Measurements from ENCODE around the gene TMEM54. TPM values are rescaled to one million over a fixed set of nuclear protein-coding genes. Genes with fewer than 3 reads are reported as not detected.

The TMEM54 gene
- total RNA-seq, 1 experiment from 2014 or later, result 102 TPM

GRCh38 chr1:32934535-32934934, 33.3 kb upstream of the TMEM54 start:
- no peak for DNase-seq
- intact Hi-C loops (cut with micrococcal nuclease; ENCODE audit: unreplicated experiment), result loop anchor here (1.0 to 5.0 kb wide), 3 partner anchors 28 to 148 kb away; partner anchors contain the start of gene AZIN2
- H3K9me2 ChIP-seq (ENCODE audit: insufficient read depth), result no peaks in the 10 kb centered on the region
- no peaks in the 10 kb centered on the region for H3K27me3 ChIP-seq (ENCODE audit: insufficient read depth, low read depth)
- H3K79me2 ChIP-seq (ENCODE audit: low read depth), result no peaks in the 10 kb centered on the region
- no peaks in the 10 kb centered on the region; the same call in 1 of the 2 replicates for H3K36me3 ChIP-seq (ENCODE audit: low read depth)
- POLR2A ChIA-PET (ENCODE audit: unreplicated experiment), result interaction anchor here (0.6 kb wide), 1 partner anchor 16 kb away, joined by 5 read pairs; no protein-coding TSS in a partner anchor
- no peak overlapping the region for H2AFZ ChIP-seq
- H3K4me3 ChIP-seq, result no peak overlapping the region
- H3K9me3 ChIP-seq (ENCODE audit: insufficient read depth, low read depth), result no peaks in the 10 kb centered on the region
- peaks cover 20% of the 10 kb centered on the region for H3K4me1 ChIP-seq (replicated peaks; ENCODE audit: insufficient read depth)
- no peak overlapping the region for H3K4me2 ChIP-seq
- no peak overlapping the region for H3K27ac ChIP-seq
- H4K20me1 ChIP-seq (ENCODE audit: insufficient read depth), result no peaks in the 10 kb centered on the region
- TF ChIP-seq CTCF (conservative IDR thresholded peaks at IDR 0.05) (no peak), EZH2 (IDR thresholded peaks at IDR 0.05; ENCODE audit: low read depth) (no peak)
- H3F3A ChIP-seq (ENCODE audit: insufficient read depth, low read depth), result peaks cover 18% of the 10 kb centered on the region
- CTCF ChIA-PET, result interaction anchor here (0.9 to 1.2 kb wide), 2 partner anchors 72 to 120 kb away, joined by 3 to 7 read pairs; no protein-coding TSS in a partner anchor
- BruUV-seq (replicated peaks), result no TSS peak

GRCh38 chr1:32933742-32934322, 32.6 kb upstream of the TMEM54 start:
- Histone ChIP-seq H3K9me2 (ENCODE audit: insufficient read depth) (no peaks in the 10 kb centered on the region), H3F3A (ENCODE audit: insufficient read depth, low read depth) (peaks cover 18% of the 10 kb centered on the region), H2AFZ (no peak overlapping the region), H3K4me2 (no peak overlapping the region), H3K79me2 (ENCODE audit: low read depth) (no peaks in the 10 kb centered on the region), H3K27ac (peak overlapping the region; percentile 31), H3K36me3 (ENCODE audit: low read depth) (no peaks in the 10 kb centered on the region; the same call in 1 of the 2 replicates), H3K4me3 (no peak overlapping the region), H3K9me3 (ENCODE audit: insufficient read depth, low read depth) (no peaks in the 10 kb centered on the region), H3K27me3 (ENCODE audit: insufficient read depth, low read depth) (no peaks in the 10 kb centered on the region), H4K20me1 (ENCODE audit: insufficient read depth) (no peaks in the 10 kb centered on the region), H3K4me1 (replicated peaks; ENCODE audit: insufficient read depth) (peaks cover 18% of the 10 kb centered on the region)
- DNase-seq, result peak; percentile 42 to 52
- ChIA-PET CTCF (interaction anchor here (0.8 to 1.2 kb wide), 4 partner anchors 73 to 537 kb away, joined by 3 to 7 read pairs (median 4); no protein-coding TSS in a partner anchor), POLR2A (ENCODE audit: unreplicated experiment) (interaction anchor here (0.6 kb wide), 1 partner anchor 17 kb away, joined by 5 read pairs; no protein-coding TSS in a partner anchor)
- intact Hi-C loops (cut with micrococcal nuclease; ENCODE audit: unreplicated experiment), result loop anchor here (1.0 to 5.0 kb wide), 4 partner anchors 29 to 148 kb away; partner anchors contain the start of gene AZIN2
- TF ChIP-seq CTCF (conservative IDR thresholded peaks at IDR 0.05) (peak; percentile 44; the same call in 1 of the 2 replicates), EZH2 (IDR thresholded peaks at IDR 0.05; ENCODE audit: low read depth) (no peak)
- no TSS peak for BruUV-seq (replicated peaks)

GRCh38 chr1:32931760-32932159, 30.6 kb upstream of the TMEM54 start:
- H3K4me3 ChIP-seq, result no peak overlapping the region
- intact Hi-C loops (cut with micrococcal nuclease; ENCODE audit: unreplicated experiment), result loop anchor here (5.0 kb wide), 1 partner anchor 151 kb away; the partner anchor contains the start of gene AZIN2
- no peak overlapping the region for H2AFZ ChIP-seq
- CTCF ChIA-PET, result interaction anchor here (0.6 to 0.8 kb wide), 2 partner anchors 20 to 75 kb away, joined by 3 read pairs; no protein-coding TSS in a partner anchor
- no peaks in the 10 kb centered on the region for H3K79me2 ChIP-seq (ENCODE audit: low read depth)
- H3K9me2 ChIP-seq (ENCODE audit: insufficient read depth), result no peaks in the 10 kb centered on the region
- peaks cover 14% of the 10 kb centered on the region for H3F3A ChIP-seq (ENCODE audit: insufficient read depth, low read depth)
- TF ChIP-seq CTCF (conservative IDR thresholded peaks at IDR 0.05) (no peak), EZH2 (IDR thresholded peaks at IDR 0.05; ENCODE audit: low read depth) (no peak)
- H3K9me3 ChIP-seq (ENCODE audit: insufficient read depth, low read depth), result no peaks in the 10 kb centered on the region
- H4K20me1 ChIP-seq (ENCODE audit: insufficient read depth), result no peaks in the 10 kb centered on the region
- no peaks in the 10 kb centered on the region for H3K27me3 ChIP-seq (ENCODE audit: insufficient read depth, low read depth)
- no peak overlapping the region for H3K4me2 ChIP-seq
- DNase-seq, result no peak
- POLR2A ChIA-PET (ENCODE audit: unreplicated experiment), result no interaction called here
- H3K36me3 ChIP-seq (ENCODE audit: low read depth), result no peaks in the 10 kb centered on the region; the same call in 1 of the 2 replicates
- H3K4me1 ChIP-seq (replicated peaks; ENCODE audit: insufficient read depth), result peaks cover 9% of the 10 kb centered on the region
- no TSS peak for BruUV-seq (replicated peaks)
- H3K27ac ChIP-seq, result no peak overlapping the region

All from PC-9 (cell line).